HG02798 (cell line): Measurements from ENCODE around the gene DPYSL3.

Experiments used
- ATAC-seq: cut with Tn5 transposase; IDR thresholded peaks from one replicate; pipeline ENCODE4 v1.9.1; 2021; ENCODE audit warnings: mild to moderate bottlenecking; ENCODE audit not compliant: unreplicated experiment, poor library complexity

DPYSL3 gene

DNA sequence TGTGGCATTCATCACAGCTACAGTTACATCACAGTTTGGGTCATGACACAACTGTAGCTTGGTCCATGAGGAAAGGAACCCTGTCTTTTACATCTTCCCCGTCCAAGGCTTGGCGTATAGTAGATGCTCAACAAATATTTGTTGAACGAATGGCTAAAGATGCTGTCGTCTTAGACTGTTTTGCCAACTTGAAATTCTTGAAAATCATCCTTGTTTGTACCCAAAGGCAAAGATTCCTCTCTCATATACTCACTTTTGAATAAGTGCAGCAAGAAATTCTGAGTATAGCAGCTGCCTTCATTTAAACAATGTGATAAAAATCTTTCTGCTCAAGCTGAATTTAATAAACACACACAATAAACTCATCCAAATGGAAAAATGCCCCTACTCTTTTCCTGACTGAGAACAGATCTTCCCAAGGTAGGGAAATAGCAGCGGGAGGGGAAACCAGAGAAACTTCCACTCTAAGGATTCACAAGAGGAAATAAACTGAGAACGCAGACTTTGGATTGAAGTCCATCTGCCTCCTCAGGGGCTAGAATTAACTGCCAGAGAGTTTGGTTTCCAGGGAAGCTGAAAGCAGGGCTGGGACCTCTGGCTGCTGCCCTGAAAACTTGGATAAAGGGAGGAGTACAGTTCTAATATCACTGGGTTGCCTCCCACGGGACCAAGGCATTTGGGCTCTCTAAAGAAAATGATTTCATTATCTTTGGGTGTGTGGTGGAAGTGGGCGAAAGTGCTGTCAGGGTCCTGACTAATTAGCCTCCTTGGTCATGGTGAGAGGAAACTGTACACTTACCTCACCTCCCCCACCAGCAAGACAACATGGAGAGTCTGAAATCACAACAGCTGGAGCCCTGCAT, 99.1 kb downstream of the DPYSL3 start:
- ATAC-seq: no peak

DNA sequence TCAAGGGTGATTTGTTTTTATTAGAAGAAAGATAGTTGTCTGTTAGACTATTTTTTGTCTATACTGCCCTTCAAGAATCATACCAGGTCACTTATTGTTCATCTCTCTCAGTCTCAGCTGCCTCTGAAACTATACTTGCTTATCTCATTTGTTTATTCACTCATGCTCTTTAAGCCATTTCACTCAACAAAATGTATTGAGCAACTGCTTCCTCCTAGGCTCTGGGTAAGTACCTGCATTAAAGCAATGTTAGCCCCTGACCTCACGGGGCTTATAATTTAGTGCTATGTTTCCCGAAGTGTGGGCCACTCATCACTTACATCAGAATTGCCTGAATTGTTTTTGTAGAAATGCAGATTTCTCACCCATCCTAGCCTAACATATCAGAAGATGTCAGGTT, 100.9 kb downstream of the DPYSL3 start:
- ATAC-seq: no peak

DNA sequence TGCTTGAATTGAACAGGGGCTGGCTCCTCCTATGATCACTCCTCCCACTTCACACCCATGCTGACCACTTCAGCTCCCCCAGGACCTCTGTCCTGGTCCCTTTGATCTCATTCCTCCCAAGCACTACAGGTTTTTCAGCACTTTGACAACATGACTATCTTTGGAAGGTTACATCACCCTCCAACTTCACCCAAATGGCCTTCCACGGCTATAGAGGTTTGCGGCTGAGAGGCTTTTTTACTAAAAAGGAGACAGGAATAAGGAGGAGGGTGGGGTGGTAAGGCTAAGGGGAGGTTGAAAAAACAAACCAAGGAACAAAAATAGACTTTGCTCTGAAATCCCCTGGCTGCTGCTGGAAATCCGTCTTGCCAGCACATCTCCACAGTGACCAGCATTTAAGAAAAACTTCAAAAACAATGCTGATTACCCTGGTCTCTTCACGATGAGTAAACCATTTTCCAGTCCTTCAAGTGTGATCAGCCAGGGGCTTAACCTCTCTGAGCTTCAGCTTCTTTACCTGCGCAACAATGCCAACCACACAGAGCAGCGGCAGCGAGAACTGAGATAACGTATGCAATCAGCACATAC, 102.7 kb downstream of the DPYSL3 start:
- peak; percentile 41 for ATAC-seq

DNA sequence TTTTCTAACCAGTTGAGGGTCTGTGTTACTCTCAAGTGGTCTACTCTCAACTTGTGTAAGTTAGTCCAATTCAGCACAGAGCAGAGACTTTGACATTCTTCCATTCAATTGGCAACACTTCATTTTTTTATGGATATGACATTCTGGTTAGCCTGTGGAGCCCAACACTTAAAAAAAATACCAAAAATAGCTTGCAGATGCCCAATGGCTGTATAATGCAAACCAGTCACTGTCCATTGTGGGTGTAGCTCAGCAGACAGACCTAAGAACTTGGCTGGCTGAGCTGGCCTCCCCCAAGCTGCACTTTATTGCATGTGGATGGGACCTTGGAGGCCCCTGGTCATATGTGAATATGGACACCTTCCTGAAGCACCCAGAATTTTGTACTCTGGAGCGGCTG, 103.2 kb downstream of the DPYSL3 start:
- ATAC-seq: no peak

DNA sequence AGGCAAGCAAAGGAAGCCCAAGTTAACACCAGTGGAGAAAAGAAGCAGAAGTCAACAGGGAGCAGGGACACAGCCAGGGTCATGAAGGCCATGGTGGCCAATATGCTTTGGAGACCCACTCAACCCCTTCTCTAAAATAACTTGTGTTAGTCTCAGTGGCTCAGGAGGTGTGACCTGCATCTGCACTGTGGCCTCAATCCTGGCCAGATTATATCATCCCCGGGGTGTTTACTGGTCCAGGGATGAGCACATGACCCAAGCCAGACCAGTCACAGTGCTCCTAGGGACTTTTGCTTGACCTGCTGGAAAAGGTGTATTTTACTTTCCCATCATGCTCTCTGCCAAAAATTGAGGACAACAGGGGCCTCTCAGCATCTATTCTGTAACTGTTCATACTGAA, 105.2 kb downstream of the DPYSL3 start:
- ATAC-seq: peak; percentile 29

DNA sequence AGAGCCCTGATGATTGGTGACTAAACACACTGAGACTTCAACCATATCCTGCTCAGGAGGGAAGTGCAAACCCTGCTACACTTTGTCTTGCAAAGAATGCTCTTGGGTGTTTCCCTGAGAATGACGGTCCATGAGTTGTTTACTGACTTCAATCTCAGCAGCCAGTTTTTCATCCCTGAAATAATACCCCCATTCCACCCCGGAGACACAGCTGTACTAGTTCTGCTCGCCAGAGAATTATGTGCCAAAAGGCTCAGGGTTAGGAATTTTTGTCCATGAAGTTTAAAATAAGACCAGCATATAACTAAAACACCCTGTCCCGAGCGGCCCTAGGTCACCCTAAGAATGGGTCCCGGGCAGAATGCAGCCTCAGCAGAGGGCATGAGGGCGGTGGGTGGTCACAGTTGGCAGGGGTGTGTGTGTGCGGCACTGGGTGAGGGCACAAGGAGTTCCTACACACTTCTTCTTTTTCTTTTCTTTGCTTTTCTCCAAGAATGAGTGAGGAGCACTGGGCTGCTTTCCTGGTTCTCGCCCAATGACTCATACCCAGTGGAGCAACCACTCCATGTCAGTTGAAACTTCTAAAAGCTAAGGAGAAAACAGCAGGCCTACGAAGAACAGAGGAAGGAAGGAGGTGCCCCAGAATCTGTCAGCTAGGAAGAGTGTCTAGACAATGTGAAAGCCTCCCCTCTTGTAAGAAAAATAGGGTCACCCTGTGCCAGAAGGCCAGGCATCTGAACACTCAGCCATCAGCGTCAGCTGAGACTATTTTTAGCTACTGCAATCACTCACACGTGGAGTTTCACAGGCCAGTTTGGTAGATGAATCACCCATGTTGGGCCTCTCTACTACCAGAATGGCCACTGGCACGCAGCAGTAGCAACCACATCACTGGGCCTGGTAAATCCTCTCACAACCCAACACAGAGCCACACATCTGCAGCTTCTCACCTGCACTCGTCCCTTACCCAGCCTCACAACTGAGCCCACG, 105.9 kb downstream of the DPYSL3 start:
- peak; percentile 84 for ATAC-seq

DNA sequence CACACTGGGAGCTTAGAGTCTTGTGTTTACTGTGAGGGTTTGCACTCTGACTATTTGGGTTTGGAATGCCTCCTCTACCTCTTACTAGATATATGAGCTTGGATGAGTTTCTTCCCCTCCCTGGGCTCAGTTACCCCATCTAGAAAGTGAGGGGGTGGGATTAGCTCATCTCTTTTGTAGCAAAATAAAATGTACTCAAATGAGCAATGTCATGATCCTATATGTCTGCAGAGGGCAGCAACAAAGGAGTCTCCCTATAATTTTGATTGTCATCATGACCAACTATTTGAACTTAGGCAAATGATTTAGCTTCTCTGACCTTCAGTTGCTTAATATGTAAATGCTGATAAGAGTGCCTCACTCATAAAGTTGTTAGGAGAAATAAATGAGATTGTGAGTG, 109.0 kb downstream of the DPYSL3 start:
- no peak for ATAC-seq

DNA sequence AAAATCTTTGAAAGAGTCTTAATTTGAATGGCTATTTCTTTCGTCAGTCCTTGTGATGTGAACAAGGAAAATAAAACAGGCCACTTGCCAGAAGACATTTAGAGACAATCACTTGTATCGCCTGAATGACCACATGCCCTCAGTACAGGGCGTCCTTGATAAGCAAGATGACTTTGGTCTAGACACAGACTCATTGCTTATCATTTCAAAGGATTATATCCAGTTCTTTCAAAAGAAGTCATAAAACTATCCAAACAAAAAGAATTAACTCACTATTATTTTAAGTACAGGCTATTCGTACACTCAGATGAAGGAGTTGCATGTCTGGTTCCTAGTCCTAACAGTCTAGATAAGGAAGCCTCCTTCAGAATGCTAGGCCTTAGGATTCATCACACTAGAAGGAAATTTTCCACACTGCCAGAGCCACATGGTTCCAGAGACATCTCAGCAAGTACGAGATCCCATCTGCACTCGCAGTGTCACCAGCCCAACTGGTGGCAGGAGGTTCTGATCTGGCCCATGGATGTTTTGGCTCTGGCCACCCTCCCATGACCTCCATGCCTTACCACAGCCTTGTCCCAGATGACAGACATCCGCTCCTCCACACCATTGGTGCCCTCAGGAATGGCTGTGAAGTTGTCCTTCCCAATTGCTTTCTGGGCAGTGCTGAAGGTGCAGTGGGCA, 109.6 kb downstream of the DPYSL3 start:
- ATAC-seq: no peak

DNA sequence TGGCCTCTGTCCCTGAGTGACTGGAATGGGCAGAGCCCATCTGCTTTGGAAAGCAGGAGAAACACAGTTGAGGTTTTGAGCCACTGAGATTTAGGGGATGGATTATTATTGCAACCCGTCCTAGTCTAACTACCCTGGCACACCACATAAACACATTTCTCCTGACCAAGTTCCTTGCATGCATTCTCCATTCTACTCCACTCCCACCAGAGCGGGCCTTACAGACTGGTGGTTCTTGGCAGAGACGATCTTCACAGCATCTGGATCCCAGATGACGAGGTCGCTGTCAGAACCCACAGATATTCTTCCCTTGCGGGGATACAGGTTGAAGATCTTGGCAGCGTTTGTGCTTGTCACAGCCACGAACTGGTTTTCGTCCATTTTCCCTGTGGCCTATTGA, 111.0 kb downstream of the DPYSL3 start:
- no peak for ATAC-seq

DNA sequence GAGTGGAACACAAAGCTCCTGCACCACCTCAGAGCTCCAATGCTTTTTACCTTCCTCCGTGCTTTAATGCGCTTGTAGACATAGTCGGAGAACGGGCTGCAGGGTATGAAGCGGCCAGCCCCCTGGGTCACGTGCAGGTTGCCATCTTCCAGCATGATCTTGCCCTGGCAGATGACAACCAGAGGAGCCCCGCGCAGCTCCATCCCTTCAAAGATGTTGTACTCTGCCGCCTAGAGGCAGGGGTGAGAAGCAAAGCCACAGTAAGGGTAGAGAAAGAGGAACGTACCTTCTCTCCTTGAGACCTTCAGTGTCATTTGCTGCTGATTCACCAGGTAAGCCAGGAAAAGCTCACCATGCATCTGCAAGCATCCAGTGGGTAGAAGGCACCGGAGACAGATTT, 112.3 kb downstream of the DPYSL3 start:
- ATAC-seq: no peak

DNA sequence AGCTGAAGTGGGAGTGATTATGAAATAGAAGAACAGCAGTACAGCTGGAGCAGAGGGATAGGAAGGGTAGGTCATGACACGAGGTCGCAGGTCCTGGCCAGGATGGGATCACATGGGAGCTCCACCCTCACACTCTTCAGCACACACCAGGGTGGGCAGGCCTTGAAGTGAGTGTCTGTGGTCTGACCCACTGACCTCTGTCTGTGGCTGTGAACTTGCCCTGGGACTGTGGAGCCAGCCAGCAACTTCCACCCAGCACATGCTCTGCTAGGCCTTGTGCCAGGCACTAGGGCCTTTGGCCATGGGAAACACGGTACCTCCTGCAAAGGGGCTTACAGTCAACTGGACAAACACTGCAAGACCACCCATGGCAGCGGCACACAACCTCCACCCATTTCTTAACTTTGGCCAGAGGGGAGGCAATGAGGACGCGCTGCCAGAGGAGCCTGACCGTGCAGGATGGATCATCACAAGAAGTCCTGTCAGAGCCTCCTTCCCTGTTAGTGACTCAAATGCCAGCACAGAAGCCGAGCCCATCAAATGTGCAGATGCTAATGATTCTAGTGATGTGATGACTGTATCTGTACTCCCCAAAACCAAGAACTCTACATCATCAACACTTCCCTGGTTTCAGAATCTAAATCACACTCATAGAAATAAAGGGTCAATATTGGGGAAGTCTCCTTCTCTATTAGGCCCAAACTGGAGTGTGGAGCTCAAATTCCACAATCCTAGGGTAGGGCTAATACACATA, 113.6 kb downstream of the DPYSL3 start:
- no peak for ATAC-seq

DNA sequence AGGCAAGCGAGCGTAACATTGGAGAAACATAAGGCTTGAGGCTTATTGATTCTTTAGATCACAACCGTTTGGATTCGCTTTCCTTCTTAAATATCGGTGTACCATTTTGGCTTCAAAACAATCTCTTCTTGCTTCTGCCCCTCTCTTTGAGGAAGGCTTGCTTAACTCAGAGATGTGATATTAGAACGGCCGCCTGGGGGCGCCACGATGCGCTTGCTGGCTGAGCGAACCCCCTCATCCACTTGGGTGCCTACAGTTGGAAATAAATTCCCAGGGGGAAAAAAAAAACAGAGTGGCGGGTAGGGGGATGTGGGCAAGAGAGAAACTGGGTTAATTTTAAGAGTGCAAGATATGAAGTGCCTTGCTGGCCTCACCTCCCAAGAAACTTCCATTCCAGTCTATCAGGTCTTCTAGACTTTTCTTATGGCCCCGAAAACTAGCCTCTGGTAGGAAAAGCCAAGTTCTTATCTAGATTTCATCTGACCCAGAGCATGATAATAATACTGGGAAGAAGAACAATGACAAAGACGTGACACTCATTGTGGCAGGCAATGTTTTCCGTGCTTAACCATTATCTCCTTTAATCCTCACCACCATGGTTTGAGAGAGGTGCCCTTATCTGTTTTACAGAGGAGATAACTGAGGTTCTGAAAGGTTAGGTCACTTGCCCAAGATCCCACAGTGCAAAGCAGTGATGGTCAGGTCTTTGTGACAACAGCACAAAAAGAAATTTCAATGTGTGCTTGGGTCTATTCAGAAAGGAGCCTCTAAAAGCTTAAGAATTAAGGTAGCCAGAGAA, 115.8 kb downstream of the DPYSL3 start:
- ATAC-seq: no peak

DNA sequence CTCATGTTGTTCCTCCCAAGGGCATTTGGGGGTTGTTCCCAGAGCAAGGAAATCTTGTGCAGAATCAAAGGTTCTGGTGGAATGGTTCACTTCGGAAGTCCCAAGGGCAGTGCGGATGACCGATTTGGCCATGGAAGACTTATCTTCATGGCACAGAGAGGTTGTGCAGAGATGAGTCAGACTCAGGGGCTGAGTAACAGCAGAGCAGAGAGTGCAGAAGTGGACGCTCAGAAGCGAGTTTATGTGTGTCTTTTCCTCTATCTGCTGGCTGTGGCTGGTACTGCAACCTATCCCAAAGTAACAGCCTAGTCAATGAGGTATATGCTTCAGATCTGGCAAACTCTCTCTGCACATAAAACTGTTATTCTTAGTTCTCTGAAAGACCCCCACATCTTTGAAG, 118.1 kb downstream of the DPYSL3 start:
- ATAC-seq: peak; percentile 95

DNA sequence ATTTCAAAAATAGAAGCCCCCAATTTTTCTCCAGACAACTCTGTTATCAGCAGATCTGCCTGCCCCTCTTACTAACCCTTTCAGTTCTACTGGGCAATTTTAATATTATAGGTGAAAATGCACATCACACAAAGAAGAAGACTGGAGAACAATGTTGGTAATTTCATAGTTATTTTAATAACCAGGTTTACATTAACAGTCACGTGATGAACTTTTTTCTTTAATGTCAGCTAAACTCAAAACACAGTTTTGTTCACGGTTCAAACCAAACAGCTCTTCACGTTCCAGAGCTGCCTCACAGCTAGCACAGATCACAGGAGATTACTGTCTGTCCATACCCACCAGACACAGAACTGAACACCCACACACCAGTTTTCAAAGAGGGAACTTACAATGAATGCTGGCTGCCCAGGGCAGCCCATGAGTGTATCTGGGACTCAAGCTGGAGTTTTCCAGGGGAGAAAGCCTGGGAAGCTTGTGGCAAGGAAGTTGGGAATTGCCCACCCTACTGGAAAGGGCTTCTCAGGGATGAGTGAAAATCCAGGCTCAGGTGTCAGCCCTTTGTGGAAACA, 119.1 kb downstream of the DPYSL3 start:
- ATAC-seq: peak; percentile 25

DNA sequence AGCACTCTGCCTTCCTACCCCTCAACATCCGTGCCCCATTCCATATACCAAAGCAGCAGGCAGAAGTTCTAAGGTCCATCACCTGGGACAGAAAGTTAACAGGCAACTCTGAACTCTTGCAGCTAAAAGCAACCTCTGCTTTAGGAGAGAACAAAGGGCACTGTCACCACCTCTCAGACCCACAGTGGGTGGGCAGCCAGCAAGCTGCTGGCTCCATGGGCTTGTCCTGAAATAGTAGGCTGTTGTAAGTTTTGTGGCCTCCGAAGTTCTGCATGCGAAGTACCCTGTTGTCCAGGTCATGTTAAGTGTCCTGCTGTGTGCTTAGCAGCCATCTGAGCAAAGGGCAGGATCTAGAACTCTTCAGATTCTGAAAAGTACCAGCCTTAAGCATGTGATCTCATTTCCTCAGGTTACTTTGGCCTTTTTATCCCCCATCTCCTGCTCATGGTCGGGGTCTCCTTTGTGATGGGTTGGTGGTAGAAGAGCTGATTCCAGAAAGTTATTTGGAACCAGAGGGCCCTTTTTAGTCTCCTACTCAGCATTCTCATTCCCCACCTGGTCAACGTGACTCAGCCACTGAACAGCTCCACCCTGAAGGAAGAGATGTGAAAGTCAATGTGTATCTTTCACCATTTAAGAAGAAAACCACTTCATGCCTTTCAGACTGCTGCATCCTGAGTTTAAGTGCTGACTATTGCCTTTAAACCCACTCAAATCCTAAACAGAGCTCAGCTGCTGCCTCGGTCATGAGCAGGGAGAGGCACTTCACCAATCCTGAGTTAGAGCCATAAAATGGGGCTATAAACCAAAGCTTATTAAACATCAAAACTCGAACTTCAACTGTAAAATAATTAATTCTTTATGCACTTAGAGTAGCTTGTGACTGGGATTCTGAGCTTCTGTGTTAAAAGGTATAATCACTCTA, 121.4 kb downstream of the DPYSL3 start:
- ATAC-seq: no peak

DNA sequence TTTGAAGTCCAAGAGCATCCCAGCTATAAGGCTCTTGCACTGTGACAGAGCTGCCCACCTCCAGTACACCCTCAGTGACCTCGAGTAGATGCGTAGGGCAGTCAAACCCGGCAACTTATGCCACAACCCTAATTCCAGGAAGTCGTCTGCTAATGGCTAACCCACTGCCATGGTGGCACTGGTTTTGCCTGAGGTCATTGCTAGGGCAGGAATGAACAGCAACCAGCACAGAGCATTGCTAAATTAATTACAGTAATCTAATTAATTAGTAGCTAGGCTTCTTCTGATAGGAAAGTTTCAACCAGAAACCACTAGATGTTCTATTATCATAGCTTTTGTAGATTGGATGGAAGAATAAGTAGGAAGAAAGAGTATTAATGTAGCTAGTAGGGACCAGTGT, 122.8 kb downstream of the DPYSL3 start:
- ATAC-seq: no peak
